DLD1 (cell line): ENCODE measurements around the gene WDR7.

Experiments
- in situ Hi-C: cut with HindIII; loops from 2 replicates; pipeline ENCODE4 v1.10.0; 2017; ENCODE audit warnings: low sequenced_read_pairs

WDR7 gene

DNA sequence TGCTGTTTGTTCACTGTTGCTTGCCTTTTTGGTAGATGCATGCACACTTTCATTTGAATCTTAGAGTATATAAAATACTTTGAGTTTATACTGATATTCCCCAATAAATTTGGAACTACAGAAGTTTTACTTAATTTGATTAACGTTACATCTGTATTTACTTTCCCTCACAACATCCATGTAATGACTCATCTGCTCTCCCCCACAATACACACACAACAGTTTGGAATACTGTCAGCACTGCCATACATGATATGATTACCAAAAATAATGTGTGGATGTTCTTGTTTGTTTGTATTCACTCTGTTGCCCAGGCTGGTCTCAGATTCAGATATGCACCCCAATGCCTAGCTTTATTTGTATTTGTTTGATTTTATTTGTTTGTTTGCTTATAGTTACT, 144.2 kb downstream of the WDR7 start:
- in situ Hi-C loops: no loop called here

DNA sequence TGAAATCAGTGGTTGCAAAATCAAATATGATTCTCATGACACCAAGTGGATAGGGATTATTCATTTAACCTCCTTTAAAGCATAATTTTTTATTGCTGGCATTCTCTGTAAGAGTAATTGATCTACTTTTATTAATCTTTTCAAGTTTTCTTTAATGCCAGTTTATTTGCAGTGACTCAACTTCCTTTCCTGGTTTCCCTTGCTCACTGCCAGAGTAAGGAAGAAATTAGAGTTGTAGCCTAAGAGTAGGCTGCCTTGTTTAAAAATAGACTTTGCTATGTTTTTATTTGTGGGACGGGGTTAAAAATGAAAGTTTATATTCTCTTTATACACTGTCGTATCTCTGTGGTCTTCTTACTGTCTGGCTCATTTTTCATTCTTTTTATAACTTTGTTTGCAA, 148.6 kb downstream of the WDR7 start:
- in situ Hi-C loops: no loop called here

DNA sequence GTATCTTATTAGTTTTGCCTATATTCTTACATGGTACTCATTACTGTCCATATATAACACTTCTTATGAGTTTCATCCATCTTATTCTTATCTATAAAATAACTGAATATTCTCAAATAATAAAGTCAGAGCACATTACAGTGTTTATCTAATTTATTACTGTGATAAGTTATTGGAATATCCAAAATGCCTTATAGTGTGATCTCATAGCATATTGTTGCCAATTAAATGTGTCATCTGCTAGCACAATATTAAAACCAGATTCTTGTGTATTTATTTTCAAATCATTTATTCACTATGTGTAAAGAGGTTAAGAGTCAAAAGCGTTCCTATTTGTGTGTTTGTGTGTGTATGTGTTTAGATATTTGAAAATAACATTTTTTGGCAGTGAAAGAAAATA, 151.9 kb downstream of the WDR7 start:
- in situ Hi-C loops: no loop called here

DNA sequence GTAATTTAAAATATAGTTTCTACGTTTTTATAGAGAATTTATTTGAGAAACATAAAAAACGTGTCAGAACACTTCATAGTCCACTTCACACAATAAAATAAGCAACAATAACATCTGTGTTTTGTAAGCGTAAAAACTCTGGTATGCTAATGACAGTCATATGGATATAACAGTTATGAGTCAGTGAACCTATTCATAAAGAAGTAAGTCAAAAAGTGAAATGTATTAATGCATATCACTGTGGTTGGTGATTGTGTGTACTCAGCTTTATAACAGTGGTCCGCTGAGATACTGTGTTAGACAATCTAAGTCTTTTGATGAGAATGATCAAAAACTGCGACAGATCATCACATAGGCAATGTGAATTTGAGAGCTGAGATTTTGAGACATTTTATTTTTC, 153.2 kb downstream of the WDR7 start:
- in situ Hi-C loops: no loop called here

DNA sequence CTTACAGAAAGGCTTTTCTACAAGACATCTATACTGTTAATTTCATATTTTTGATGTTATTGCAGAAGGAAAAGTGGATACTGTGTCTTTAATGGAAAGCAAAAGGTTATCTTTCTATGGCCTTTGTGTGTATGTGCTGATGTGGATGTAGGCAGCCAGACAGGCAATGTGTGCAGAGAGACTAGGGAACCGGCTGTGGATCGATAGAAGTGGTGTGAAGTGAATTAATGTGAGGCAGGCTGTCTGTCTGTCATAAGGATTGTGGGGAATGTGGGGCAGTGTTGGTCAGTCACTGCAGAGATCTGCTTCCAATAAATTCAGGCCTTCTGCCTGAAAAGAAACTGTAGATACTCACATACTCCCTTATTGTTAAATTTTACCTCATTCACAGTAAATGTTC, 156.7 kb downstream of the WDR7 start:
- in situ Hi-C loops: no loop called here

DNA sequence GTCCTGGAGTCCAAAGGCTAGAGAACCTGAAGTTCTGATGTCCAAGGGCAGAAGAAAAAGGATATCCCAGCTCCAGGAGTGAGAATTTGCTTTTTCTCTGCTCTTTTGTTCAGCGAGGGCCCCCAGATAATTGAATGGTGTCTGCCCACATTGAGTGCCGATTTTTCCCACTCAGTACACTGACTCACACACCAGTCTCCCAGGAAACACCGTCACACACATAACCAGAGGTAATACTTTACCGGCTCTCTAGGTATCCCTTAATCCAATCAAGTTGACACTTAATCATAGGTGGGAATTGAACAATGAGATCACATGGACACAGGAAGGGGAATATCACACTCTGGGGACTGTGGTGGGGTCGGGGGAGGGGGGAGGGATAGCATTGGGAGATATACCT, 161.5 kb downstream of the WDR7 start:
- in situ Hi-C loops: no loop called here

DNA sequence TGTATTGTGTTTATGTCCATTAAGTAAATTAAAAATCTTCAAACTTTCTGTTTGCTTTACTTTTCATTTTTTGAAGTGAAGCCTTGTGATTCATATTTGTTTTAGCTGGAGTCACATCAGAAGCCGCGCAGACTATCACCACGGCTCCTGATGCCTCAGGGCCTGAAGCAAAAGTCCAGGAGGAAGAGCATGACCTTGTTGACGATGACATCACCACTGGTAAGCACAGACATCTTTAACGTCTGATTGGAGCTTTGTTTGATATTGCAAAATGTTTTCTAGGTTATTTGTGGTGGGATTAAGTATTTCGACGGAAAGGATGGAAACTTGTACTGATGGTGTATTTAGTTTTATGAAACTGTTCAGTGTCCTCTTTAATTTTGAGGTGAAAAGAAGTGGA, 164.8 kb downstream of the WDR7 start:
- in situ Hi-C loops: no loop called here

DNA sequence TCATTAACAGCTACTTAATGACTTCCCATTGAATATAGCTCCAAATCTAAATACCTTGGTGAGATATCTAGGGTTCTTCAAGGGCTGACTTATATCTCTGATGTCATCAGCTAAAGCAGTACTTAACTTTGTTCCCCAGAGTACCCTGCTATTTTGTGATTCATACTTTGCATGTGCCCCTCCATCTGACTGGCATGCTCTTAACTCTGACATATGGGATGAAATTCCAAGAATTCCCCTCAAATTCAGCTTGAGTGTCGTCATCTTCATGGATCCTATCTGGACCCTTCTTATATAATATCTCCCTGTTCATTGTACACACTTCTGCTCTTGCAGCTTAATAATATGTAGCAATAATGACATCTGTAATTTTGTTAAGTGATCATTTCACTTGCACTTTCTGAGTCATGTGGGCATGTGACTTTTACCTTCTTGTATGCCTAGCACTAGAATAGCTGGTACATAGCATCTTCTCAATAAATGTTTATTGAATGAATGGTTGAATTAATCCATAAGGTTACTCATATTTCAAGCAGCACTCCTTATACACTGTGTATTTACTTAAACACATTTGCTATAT, 172.9 kb downstream of the WDR7 start:
- in situ Hi-C loops: no loop called here

DNA sequence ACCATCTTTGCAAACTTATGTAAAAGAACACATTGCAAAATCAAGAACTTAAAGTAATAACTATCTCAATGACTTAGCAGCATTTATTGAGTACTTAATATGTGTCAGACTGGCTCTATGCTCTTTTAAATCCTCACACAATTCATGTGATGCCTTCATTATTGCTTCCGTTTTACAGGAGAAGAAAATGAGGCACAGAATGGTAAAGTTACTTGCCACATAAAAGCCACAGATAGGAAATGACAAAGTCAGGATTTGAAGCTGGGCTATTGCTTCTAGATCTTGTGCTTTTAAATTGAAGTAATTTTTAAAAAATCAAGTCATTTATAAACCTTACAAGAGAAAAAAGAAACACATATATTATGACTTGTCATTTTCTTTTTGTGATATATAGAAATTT, 174.2 kb downstream of the WDR7 start:
- in situ Hi-C loops: no loop called here

DNA sequence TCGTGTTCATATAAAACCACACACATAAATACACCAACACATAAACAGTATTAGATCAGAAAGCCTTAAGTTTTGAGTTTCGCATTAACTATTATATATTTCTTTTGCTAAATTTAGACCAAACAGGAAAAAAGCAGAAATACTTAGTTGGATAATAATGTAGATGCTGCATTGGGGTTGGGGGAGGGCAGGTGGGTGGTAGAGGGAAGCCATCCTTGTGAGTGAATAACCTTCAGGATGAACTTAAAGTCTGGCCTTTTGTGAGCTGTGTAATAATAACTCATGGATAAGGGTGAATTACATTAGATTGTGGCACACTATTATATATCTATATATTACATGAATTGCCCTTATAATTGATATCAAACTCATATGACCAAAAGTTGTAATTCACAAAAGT, 174.7 kb downstream of the WDR7 start:
- in situ Hi-C loops: no loop called here

DNA sequence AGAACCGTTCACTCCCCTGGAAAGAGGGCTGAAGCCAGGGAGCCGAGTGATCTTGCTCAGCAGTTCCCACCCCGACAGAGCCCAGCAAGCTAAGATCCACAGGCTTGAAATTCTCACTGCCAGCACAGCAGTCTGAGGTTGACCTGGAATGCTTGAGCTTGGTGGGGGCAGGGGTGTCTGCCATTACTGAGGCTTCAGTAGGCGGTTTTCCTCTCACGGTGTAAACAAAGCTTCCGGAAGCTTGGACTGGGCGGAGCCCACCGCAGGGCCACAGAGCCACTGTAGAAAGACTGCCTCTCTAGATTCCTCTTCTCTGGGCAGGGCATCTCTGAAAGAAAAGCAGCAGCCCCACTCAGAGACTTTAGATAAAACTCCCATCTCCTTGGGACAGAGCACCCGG, 180.8 kb downstream of the WDR7 start:
- in situ Hi-C loops: no loop called here

DNA sequence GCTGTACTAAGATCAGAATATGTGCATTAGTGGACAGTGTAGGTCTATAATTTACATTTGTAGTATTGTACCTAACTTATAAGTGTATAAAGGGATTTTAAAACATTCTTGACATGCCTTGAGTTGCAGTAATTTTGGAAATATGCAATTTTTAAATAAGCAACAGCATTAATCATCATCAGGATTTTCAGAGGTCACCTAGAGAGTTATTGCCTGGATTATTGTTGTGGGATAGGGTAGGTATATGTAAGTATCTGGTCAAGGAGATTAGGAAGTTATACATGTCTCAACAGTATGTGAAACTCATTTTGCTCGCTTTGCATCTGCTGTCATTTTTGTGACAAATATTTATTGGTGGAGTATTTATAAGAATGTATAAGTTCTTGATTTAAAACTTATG, 184.2 kb downstream of the WDR7 start:
- in situ Hi-C loops: no loop called here

DNA sequence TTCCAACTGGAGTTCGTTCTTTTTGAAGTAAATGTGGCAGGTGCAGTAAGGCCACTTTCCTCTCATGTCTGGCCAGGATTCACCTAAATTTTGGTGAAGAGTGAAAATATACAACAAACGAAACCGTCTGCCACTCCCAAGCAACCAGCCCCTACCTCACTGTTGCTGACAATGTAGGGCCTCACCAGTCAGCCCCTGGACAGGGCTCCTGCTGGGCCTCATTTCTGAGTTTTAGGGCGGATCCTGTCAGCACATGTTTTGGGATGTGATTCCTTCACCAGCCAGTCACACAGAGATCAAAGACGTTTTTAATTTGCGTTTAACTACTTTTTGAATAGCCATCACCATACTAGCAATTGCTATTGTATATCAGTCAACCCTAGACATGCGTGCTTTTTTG, 185.0 kb downstream of the WDR7 start:
- in situ Hi-C loops: no loop called here

DNA sequence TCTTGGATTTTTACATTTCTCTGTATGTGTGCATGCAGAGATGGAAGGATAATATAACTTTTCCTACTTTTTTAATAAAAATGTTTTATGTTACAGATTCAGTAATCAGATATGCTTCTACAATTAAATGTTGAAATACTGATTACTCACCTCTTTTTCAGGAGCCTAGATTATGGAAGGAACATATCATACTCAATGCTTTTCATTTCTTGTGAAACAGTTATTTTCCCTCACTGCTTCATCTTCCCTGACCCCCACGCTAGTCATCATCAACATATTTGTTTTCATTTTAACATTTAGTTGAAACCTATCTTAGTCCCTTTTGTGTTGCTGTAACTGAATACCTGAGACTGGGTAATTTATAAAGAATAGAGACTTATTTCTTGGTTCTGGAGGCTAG, 190.7 kb downstream of the WDR7 start:
- in situ Hi-C loops: no loop called here

DNA sequence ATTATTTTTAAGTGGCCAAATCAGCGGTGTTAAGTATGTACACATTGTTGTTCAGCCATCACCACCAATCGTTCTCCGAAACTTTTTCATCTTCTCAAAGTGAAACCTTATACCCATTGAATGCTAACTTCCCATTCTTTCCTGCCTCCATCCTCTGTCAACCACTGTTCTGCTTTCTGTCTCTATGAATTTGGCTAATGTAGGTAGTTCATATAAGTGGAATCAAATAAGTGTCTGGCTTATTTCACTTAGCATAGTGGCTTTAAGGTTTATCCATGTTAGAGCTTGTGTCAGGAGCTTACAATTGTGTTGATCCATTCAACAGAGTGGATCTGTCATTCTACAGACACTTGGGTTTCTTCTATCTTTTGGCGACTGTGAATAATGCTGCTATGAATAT, 192.1 kb downstream of the WDR7 start:
- in situ Hi-C loops: no loop called here

DNA sequence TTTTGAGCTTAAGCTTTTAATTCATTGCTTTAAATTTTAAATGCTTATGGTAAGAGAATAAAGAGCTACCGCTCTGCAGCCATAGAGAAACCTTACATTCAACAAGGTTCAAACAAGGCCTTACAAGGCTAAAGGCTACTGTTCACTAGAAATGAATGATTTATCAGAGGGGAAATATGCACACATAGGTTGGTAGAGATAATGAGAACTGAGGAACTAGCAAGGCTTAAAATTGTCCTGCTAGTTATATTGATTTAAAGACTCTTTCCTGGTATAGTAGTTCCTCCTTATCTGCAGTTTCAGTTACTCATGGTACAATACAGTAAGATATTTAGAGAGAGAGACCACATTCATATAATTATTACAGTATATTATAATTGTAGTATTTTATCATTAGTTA, 193.4 kb downstream of the WDR7 start:
- in situ Hi-C loops: no loop called here

DNA sequence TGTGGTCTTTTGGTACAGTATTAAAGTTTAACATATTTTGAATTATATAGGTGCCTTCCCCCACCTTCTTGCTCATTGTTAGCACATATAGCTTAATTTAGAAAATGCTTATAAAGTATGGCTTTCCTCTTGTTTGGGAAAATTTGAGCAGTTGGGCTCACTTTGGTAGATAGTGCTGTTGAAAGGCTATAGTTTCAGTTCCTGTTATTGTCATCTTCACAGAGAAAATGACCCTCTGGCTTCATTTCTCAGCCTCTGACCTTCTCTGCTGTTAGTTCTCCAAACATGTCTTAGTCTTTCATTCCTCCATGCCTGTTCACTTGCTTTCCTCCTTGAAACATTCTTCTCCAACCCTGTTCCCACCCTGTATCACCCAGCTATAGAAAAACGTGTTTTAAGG, 200.6 kb downstream of the WDR7 start:
- in situ Hi-C loops: no loop called here

DNA sequence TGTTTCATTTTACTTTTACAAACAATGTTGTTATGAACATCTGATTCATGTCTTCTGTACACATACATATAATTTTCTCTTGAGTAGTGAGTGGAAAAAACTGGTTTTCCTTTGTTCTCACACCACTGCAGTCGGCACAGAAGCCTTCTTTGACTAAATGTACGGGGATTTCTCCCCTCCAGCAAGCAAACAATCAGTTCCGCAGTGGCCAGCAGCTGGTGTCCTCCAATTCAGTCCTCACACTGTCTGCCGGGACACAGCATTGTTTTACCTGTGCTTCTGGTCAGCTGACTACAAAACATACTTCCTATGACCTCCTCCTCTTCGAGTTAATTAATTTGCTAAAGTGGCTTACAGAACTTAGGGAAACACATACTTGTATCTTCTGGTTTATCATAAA, 202.8 kb downstream of the WDR7 start:
- in situ Hi-C loops: no loop called here

DNA sequence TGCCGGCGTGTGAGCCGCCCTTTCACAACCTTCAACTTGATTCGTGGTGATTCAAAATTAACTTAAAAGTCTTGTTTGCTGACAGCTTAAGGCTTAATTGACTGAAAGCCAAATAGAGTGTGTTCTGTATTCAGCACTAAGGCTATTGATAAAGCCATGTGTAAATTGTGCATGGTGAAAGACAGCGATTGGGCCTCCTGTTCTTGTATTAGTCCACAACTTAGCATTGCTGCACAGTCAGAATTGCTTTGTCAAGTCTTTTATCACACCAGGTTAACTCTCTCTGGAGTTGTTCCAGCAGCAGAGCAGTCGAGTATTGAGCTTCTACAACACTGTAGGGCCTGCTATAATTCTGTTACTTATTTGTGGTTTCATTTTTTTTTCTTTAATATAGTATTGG, 210.1 kb downstream of the WDR7 start:
- in situ Hi-C loops: no loop called here

DNA sequence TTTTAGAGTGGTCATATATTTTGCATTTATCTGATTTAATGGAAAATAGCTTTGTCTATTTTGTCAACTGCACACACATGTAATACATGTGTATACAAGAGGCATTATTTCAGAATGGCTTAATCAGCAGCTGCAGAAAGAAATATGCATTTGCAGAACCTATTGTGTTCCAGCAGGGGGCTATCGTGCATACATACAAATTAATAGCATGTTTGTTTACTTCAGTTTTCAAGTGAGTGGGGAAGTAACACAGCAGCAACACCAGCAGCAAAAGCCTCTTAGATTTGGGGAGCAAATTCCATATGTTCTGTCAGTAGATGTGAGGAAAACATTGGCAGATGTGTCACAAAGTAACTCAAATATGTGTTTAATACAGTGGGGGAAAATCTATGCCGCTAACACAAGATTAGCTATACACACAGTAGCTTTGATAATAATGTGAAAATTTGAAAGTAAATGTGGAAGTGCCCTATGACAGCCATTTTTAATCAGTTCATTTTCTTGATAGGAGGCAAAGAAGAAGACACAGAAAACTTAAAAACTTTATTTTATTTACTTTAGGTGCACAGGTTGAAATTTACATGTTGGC, 218.1 kb downstream of the WDR7 start:
- in situ Hi-C loops: no loop called here

DNA sequence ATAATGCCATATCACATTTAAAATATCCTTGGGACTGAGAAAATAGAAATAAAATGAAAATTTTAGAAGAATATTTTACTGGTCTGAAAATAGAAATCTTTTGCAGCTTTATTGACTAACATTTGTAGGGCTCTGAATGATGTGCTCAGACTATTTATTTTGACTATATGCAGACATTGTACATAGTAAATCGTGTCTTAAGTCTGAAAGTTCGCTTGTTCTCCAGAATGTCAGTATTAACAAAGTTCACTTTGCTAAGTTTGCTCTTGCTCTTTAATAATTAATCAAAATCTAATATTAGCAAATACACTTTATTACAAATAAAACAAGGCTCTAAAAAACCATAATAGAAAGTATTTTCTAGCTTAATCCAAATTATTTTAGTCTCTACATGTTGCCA, 219.8 kb downstream of the WDR7 start:
- in situ Hi-C loops: no loop called here

DNA sequence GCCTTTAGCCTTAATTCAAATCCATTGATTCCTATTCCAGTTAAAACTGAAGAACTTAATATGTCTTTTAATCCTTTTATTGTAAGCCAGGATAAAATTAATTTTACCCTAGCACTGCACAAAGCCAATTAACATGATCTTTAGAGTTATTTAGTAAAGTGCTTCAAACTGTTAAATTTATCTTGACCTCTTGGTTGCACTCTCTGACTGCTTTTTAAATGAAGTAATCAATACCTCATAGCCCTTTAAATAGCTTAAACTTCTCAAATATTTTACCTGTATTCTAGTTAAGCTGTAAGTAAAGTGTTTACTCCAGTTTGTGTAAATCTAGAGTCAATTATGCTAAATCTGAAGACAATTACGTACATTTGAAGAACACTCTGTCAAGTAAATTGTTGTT, 221.0 kb downstream of the WDR7 start:
- in situ Hi-C loops: no loop called here

DNA sequence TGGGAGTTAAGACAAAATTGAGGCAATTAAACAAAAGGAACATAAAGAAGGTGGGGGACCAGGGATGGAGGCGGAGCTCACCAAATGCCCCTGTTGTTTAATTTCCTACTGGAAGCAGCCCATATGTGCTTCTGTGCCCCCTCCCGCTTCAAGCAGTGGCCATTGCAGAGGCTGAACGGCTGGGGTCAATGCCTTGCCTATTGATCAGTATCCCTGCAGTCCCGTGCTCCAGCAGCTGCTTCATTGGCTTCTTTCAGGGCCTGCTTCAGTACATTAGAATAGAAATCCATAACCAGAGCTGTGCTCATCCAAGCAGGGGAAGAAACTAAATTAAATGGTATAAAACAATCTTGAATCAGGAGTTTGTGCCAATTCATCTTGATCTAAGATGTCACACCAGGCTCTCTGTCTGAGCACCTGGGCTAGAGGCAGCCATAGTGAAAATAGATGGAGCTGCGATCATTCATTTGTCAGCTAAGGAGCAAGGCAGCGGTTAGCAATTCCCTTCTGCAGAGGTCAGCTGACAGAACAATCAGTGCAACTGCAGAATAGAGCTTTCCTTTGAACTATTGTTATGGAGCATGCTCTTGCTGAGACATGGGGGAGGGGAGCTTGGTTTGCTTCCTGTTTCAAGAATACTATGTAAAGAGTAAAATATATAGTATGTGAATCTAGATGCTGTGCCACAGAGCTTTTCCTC, 222.4 kb downstream of the WDR7 start:
- in situ Hi-C loops: no loop called here
